ENCODE measurements around the gene AGXT2. TPM values are rescaled to one million over a fixed set of nuclear protein-coding genes. Genes with fewer than 3 reads are reported as not detected.

AGXT2 gene
- total RNA-seq, 1 donor from 2014 or later = not detected

- H3K36me3 ChIP-seq = no peaks in the 10 kb centered on the region
- H3K27me3 ChIP-seq = no peaks in the 10 kb centered on the region
- TF ChIP-seq, protein P1, sequence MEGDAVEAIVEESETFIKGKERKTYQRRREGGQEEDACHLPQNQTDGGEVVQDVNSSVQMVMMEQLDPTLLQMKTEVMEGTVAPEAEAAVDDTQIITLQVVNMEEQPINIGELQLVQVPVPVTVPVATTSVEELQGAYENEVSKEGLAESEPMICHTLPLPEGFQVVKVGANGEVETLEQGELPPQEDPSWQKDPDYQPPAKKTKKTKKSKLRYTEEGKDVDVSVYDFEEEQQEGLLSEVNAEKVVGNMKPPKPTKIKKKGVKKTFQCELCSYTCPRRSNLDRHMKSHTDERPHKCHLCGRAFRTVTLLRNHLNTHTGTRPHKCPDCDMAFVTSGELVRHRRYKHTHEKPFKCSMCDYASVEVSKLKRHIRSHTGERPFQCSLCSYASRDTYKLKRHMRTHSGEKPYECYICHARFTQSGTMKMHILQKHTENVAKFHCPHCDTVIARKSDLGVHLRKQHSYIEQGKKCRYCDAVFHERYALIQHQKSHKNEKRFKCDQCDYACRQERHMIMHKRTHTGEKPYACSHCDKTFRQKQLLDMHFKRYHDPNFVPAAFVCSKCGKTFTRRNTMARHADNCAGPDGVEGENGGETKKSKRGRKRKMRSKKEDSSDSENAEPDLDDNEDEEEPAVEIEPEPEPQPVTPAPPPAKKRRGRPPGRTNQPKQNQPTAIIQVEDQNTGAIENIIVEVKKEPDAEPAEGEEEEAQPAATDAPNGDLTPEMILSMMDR (IDR thresholded peaks at IDR 0.05) = no peak
- TF ChIP-seq EZH2phosphoT487 (IDR thresholded peaks at IDR 0.05) (no peak), EZH2 (IDR thresholded peaks at IDR 0.05) (no peak)
- Mint-ChIP-seq H3K36me3 (no peaks in the 10 kb centered on the region), H3K4me1 (no peaks in the 10 kb centered on the region), H3K27ac (no peak overlapping the region), H3K9me3 (peaks cover 3% of the 10 kb centered on the region), H3K4me3 (no peak overlapping the region), H3K27me3 (ENCODE audit: insufficient read depth, low read depth) (peaks cover 2% of the 10 kb centered on the region)
- H3K79me2 ChIP-seq (ENCODE audit: low read depth) = no peaks in the 10 kb centered on the region
- peaks cover 15% of the 10 kb centered on the region for H3K4me1 ChIP-seq
- no peak overlapping the region for H3K27ac ChIP-seq
- H3K9ac ChIP-seq = no peak overlapping the region
- H3K4me2 ChIP-seq = no peak overlapping the region
- no peak overlapping the region for H2AFZ ChIP-seq (replicated peaks)
- no peaks in the 10 kb centered on the region for H4K20me1 ChIP-seq (ENCODE audit: low read depth)
- H3F3A ChIP-seq (ENCODE audit: low read depth) = peaks cover 2% of the 10 kb centered on the region
- H3K4me3 ChIP-seq = no peak overlapping the region
- no peaks in the 10 kb centered on the region for H3K9me3 ChIP-seq (ENCODE audit: low read depth)
- DNase-seq (ENCODE audit: low spot score) = no peak
Observed at GRCh38 chr5:35095366-35095765, 47.6 kb upstream of the AGXT2 start.

GRCh38 chr5:35094948-35095347 lies 47.2 kb upstream of the AGXT2 start:
- H3K9me3 ChIP-seq (ENCODE audit: low read depth) = no peaks in the 10 kb centered on the region
- Mint-ChIP-seq H3K9me3 (peaks cover 3% of the 10 kb centered on the region), H3K27ac (no peak overlapping the region), H3K4me3 (no peak overlapping the region), H3K27me3 (ENCODE audit: insufficient read depth, low read depth) (peaks cover 2% of the 10 kb centered on the region), H3K4me1 (no peaks in the 10 kb centered on the region), H3K36me3 (no peaks in the 10 kb centered on the region)
- H3K9ac ChIP-seq = no peak overlapping the region
- TF ChIP-seq EZH2phosphoT487 (IDR thresholded peaks at IDR 0.05) = no peak
- TF ChIP-seq, protein P1 (IDR thresholded peaks at IDR 0.05) = no peak
- no peak for TF ChIP-seq EZH2 (IDR thresholded peaks at IDR 0.05)
- peaks cover 2% of the 10 kb centered on the region for H3F3A ChIP-seq (ENCODE audit: low read depth)
- no peak for DNase-seq (ENCODE audit: low spot score)
- H2AFZ ChIP-seq (replicated peaks) = no peak overlapping the region
- H3K79me2 ChIP-seq (ENCODE audit: low read depth) = no peaks in the 10 kb centered on the region
- no peak overlapping the region for H3K27ac ChIP-seq
- no peaks in the 10 kb centered on the region for H3K27me3 ChIP-seq
- no peaks in the 10 kb centered on the region for H3K36me3 ChIP-seq
- no peak overlapping the region for H3K4me2 ChIP-seq
- H3K4me3 ChIP-seq = no peak overlapping the region
- no peaks in the 10 kb centered on the region for H4K20me1 ChIP-seq (ENCODE audit: low read depth)
- peaks cover 15% of the 10 kb centered on the region for H3K4me1 ChIP-seq

GRCh38 chr5:35092703-35093102 lies 45.0 kb upstream of the AGXT2 start:
- H3K4me2 ChIP-seq = no peak overlapping the region
- Mint-ChIP-seq H3K9me3 (peaks cover 3% of the 10 kb centered on the region), H3K4me1 (peaks cover 7% of the 10 kb centered on the region), H3K27me3 (ENCODE audit: insufficient read depth, low read depth) (peaks cover 2% of the 10 kb centered on the region), H3K27ac (no peak overlapping the region), H3K36me3 (no peaks in the 10 kb centered on the region), H3K4me3 (no peak overlapping the region)
- no peaks in the 10 kb centered on the region for H3K79me2 ChIP-seq (ENCODE audit: low read depth)
- TF ChIP-seq EZH2 (IDR thresholded peaks at IDR 0.05) (no peak), EZH2phosphoT487 (IDR thresholded peaks at IDR 0.05) (no peak)
- TF ChIP-seq, protein P1 (IDR thresholded peaks at IDR 0.05) = no peak
- H3K9ac ChIP-seq = no peak overlapping the region
- H3K27ac ChIP-seq = no peak overlapping the region
- no peaks in the 10 kb centered on the region for H3K36me3 ChIP-seq
- H4K20me1 ChIP-seq (ENCODE audit: low read depth) = no peaks in the 10 kb centered on the region
- H3K9me3 ChIP-seq (ENCODE audit: low read depth) = no peaks in the 10 kb centered on the region
- peaks cover 15% of the 10 kb centered on the region for H3K4me1 ChIP-seq
- no peaks in the 10 kb centered on the region for H3K27me3 ChIP-seq
- H3F3A ChIP-seq (ENCODE audit: low read depth) = peaks cover 2% of the 10 kb centered on the region
- no peak for DNase-seq (ENCODE audit: low spot score)
- no peak overlapping the region for H2AFZ ChIP-seq (replicated peaks)
- no peak overlapping the region for H3K4me3 ChIP-seq
